ENCODE data around the gene ICA1.

ICA1 gene

DNA sequence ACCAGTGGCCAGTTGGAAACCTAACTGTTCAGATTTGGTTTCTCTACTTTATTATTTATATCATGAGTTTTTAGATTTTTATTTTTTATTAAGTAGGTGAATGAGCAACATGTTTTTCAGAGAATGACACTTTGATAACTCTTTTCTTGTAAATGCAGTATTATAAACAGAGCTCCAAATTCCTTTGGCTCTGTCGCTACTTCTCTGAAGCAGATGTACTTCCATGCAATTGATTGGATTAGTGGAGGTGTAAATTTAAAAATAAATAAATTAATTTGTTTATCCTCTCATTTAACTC is 34.3 kb upstream of the ICA1 start:
- no peak for DNase-seq (ENCODE audit: low read depth)
- TF ChIP-seq, protein P1, sequence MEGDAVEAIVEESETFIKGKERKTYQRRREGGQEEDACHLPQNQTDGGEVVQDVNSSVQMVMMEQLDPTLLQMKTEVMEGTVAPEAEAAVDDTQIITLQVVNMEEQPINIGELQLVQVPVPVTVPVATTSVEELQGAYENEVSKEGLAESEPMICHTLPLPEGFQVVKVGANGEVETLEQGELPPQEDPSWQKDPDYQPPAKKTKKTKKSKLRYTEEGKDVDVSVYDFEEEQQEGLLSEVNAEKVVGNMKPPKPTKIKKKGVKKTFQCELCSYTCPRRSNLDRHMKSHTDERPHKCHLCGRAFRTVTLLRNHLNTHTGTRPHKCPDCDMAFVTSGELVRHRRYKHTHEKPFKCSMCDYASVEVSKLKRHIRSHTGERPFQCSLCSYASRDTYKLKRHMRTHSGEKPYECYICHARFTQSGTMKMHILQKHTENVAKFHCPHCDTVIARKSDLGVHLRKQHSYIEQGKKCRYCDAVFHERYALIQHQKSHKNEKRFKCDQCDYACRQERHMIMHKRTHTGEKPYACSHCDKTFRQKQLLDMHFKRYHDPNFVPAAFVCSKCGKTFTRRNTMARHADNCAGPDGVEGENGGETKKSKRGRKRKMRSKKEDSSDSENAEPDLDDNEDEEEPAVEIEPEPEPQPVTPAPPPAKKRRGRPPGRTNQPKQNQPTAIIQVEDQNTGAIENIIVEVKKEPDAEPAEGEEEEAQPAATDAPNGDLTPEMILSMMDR (IDR thresholded peaks at IDR 0.05; ENCODE audit: low read depth, low read length, missing control alignments) = no peak
- in situ Hi-C loops (cut with HindIII; ENCODE audit: low sequenced_read_pairs) = no loop called here
- H3K4me3 ChIP-seq (ENCODE audit: low read depth, low read length) = no peak overlapping the region

DNA sequence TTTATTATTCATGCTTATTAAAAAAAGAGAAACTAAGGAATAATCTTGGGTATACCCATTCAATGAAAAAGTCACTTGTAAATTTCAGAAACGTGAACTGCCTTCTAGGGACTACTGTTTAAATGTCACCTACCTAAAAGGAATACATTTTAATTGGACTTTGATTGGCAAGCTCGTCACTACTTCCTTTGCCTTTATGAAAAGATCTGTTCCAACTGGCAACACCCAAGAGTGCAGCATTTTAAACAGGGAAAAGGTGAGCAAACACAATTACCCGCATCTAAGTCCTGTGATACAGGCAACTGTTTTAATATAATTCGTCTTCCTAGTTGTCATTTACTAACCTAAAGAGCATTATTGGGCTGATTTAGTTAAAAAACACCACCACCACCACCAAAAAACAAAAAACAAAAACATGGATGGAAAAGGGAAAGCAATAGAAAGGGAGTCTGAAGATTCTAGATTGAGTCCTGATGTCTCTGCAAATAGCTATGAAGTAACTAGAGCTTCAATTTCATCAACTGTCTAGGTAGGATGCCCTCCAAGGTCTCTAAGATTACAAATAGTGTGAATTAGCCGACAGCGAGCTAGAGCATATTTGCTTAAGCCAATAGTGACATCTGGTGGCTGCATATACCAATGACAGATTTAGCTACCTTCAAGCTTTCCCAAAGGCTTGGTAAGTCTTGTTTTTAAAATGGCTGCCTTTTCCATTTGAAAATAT is 33.8 kb upstream of the ICA1 start:
- peak; percentile 85 for DNase-seq (ENCODE audit: low read depth)
- in situ Hi-C loops (cut with HindIII; ENCODE audit: low sequenced_read_pairs) = no loop called here
- no peak overlapping the region for H3K4me3 ChIP-seq (ENCODE audit: low read depth, low read length)
- TF ChIP-seq, protein P1 (IDR thresholded peaks at IDR 0.05; ENCODE audit: low read depth, low read length, missing control alignments) = peak; percentile 72

DNA sequence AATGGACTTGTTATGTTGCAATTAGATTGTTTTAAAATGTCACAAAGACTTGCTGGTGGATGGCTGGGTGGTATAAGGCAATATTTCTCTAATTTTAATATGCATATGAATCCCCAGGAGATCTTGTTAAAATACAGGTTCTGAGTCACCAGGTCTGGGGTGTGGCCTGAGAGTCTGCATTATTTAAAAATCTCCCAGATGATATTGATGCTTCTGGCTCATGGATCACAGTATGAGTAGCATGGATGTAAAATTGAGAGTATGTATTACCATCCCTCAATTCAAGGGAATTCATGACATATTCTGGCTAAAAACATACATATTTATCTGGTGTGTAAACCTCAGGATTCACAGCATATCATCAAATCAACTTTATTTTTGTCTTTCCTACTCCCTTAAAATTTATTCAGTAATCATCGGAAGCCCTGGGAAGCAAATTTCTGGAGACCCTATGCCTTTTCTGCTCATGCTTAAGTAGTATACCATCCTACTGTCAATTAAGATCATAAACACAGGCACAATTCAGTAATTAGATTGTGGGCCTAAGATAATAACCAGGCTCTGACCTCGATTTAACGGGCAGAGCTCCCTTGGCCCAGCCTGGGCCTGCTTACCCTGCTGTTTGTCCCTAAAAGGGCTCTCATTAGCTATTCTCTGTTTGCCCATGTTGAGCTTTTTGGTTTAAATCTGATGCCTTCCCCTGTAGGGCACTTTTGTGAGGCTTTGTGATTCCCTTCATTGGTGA is 29.6 kb upstream of the ICA1 start:
- DNase-seq (ENCODE audit: low read depth) = no peak
- in situ Hi-C loops (cut with HindIII; ENCODE audit: low sequenced_read_pairs) = no loop called here
- no peak overlapping the region for H3K4me3 ChIP-seq (ENCODE audit: low read depth, low read length)
- TF ChIP-seq, protein P1 (IDR thresholded peaks at IDR 0.05; ENCODE audit: low read depth, low read length, missing control alignments) = no peak

DNA sequence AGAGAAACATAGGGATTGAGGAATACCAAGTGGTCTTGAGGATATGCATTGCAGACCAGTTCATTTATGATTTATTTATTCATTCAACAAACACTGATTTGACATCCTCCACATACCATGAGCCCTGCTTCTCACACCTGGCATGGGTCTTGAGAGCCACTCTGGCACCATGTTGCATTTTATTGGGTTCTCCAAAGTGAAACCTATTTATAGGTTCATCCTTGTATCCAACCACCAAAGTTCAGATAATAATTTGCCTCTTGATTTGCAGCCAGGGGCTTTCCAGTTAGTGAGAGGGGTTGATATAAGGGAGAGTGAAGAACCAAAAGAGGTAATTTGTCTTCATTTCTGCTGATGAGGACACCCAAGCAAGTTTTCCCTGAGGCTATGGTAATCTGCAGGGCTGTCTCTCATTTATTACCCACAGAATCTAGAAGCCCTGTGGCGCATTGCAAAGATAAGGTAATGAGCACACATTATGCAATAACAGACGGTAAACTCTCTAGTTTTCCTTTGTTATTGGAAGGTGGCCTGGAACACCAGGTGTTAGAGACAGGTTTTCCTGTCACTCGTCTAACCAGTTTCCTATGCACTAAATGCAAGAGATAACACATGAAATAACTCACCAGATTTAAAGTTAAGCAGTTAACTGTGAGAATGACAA is 28.8 kb upstream of the ICA1 start:
- DNase-seq (ENCODE audit: low read depth) = no peak
- TF ChIP-seq, protein P1 (IDR thresholded peaks at IDR 0.05; ENCODE audit: low read depth, low read length, missing control alignments) = no peak
- in situ Hi-C loops (cut with HindIII; ENCODE audit: low sequenced_read_pairs) = no loop called here
- H3K4me3 ChIP-seq (ENCODE audit: low read depth, low read length) = no peak overlapping the region

DNA sequence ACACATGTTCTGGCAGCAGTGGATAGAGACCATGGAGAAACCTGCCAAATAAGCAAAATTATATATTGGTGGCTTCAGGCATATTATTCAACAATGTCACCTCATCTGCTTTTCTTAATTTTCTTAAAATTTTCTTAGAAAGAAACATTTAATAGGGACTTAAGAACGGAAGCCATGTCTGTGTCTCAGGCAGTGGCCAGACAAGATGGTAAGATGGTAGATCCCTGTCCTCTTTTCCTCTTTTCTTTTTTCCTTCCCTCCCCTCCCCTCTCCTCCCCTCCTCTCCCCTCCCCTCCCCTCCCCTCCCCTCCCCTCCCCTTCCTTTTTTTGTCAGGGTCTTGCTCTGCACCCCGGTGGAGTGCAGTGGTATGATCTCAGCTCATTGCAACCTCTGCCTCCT is 24.2 kb upstream of the ICA1 start:
- in situ Hi-C loops (cut with HindIII; ENCODE audit: low sequenced_read_pairs) = no loop called here
- DNase-seq (ENCODE audit: low read depth) = no peak

DNA sequence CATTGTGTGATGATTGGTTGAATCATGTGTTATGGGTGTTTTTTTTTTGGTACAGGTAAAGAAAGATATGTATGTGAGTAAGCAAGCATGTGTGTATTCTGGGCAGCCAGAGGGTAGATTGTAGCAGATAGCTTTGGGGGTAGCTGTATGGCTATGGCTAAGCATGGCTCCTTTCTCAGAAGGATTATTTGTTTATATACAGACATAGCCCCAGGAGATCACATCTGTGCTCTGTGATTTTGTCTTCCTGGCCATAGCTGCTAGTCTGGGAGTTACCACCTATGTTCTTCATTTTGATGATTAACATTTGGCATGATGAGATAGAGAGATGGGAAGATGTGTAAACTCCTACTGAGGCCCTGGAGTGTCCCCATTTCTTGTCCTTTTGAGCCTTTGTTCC is 23.2 kb upstream of the ICA1 start:
- no peak overlapping the region for H3K4me3 ChIP-seq (ENCODE audit: low read depth, low read length)
- in situ Hi-C loops (cut with HindIII; ENCODE audit: low sequenced_read_pairs) = no loop called here
- TF ChIP-seq, protein P1 (IDR thresholded peaks at IDR 0.05; ENCODE audit: low read depth, low read length, missing control alignments) = no peak
- no peak for DNase-seq (ENCODE audit: low read depth)

More for the DNA sequence above, 24.2 kb upstream of the ICA1 start:
- TF ChIP-seq, protein P1 (IDR thresholded peaks at IDR 0.05; ENCODE audit: low read depth, low read length, missing control alignments) = no peak
- H3K4me3 ChIP-seq (ENCODE audit: low read depth, low read length) = no peak overlapping the region
